Lung (tissue), 12 donors: ENCODE measurements around the gene EPHA6. TPM values are rescaled to one million over a fixed set of nuclear protein-coding genes. Genes with fewer than 3 reads are reported as not detected.

Experiments
- ATAC-seq: fragments of 200-7000 bp; cut with Tn5 transposase; one replicate; pipeline ENCODE4 v1.9.1; 2020; ENCODE audit warnings: moderate number of reproducible peaks; ENCODE audit not compliant: insufficient read depth, low FRiP score
- DNase-seq, 3 donors: peaks; one replicate each; pipeline ENCODE4 v3.0.0-alpha.2; 2013 to 2017
- H3K27ac ChIP-seq, 2 donors: one replicate each; pipeline ENCODE4 v1.5.1; 2013; ENCODE audit warnings: mild to moderate bottlenecking in 2 of 2, moderate library complexity in 2 of 2, control low read depth in 1 of 2, inconsistent platforms in 1 of 2, low read depth in 1 of 2, low read length in 1 of 2
- H3K27me3 ChIP-seq, 3 donors: one replicate each; pipeline ENCODE4 v1.5.1; 2013; ENCODE audit warnings: low read length in 2 of 3; ENCODE audit not compliant: control insufficient read depth in 3 of 3, insufficient read depth in 3 of 3
- H3K36me3 ChIP-seq, 4 donors: one replicate each; pipeline ENCODE4 v1.5.1; 2013; ENCODE audit warnings: low read length in 4 of 4, mild to moderate bottlenecking in 1 of 4, moderate library complexity in 1 of 4; ENCODE audit not compliant: control insufficient read depth in 4 of 4, insufficient read depth in 4 of 4
- H3K4me1 ChIP-seq, 5 donors: one replicate each; pipeline ENCODE4 v1.5.1; 2013; ENCODE audit warnings: low read length in 5 of 5, mild to moderate bottlenecking in 2 of 5, moderate library complexity in 1 of 5; ENCODE audit not compliant: control insufficient read depth in 5 of 5, insufficient read depth in 5 of 5
- H3K4me3 ChIP-seq: one replicate; pipeline ENCODE4 v1.5.1; 2013; ENCODE audit warnings: mild to moderate bottlenecking, control low read depth, moderate library complexity
- H3K9ac ChIP-seq, 2 donors: one replicate each; pipeline ENCODE4 v1.5.1; 2013; ENCODE audit warnings: low read length in 2 of 2, control low read depth in 1 of 2; ENCODE audit not compliant: insufficient read depth in 1 of 2
- H3K9me3 ChIP-seq, 4 donors: one replicate each; pipeline ENCODE4 v1.5.1; 2013; ENCODE audit warnings: low read length in 3 of 4, mild to moderate bottlenecking in 1 of 4, moderate library complexity in 1 of 4; ENCODE audit not compliant: control insufficient read depth in 4 of 4, insufficient read depth in 3 of 4
- WGBS, 2 donors: extraction: QIAGEN DNeasy Blood & Tissue Kit; methylation state at CpG; one replicate each; pipeline ENCODE4 v1.1.7; 2013; 5-methylcytosine and 5-hydroxymethylcytosine counted together
- polyA plus RNA-seq, 2 donors: library from polyadenylated mRNA; stranded (reverse); fragments of 200-250 nt; gene quantifications; one replicate each; pipeline ENCODE4 v1.2.1, GENCODE V29; 2013
- total RNA-seq, 2 donors: library from RNA; depleted of rRNA in 1 of 2; stranded (reverse); fragments of >200 nt in 1 of 2; gene quantifications; one replicate each; pipeline ENCODE4 v1.2.1, GENCODE V29; 2014 to 2021
- TF ChIP-seq, protein P1 (sequence below): IDR thresholded peaks from 2 replicates; pipeline ENCODE4 v1.5.1; 2012; ENCODE audit warnings: mild to moderate bottlenecking; ENCODE audit errors: control extremely low read depth, extremely low read depth
- donor health status: control.
- donor health status: control.
- donor health status: Bipolar disorder and iron deficiency.
- donor health status: healthy.
- donor health status: DM: yes; HTN: yes; CAD: no.

The EPHA6 gene
- total and polyA plus RNA-seq, 4 donors, result 0.31 to 1.3 TPM; not detected in 2

DNA sequence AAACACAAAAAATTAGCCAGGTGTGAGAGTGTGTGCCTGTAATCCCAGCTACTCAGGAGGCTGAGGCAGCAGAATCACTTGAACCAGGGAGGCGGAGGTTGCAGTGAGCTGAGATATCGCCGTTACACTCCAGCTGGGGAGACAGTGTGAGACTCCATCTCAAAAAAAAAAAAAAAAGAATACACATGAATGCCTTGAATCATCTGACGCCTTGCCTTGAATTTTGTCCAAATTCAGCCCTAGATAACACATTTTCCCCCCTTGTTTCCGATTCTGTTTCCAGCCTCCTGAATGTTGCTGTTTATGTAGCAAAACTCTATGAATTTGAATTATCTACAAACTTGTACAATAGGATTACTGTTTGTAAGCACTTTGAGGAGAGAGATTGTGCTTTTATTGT lies 851.5 kb downstream of the EPHA6 start:
- TF ChIP-seq, protein P1, sequence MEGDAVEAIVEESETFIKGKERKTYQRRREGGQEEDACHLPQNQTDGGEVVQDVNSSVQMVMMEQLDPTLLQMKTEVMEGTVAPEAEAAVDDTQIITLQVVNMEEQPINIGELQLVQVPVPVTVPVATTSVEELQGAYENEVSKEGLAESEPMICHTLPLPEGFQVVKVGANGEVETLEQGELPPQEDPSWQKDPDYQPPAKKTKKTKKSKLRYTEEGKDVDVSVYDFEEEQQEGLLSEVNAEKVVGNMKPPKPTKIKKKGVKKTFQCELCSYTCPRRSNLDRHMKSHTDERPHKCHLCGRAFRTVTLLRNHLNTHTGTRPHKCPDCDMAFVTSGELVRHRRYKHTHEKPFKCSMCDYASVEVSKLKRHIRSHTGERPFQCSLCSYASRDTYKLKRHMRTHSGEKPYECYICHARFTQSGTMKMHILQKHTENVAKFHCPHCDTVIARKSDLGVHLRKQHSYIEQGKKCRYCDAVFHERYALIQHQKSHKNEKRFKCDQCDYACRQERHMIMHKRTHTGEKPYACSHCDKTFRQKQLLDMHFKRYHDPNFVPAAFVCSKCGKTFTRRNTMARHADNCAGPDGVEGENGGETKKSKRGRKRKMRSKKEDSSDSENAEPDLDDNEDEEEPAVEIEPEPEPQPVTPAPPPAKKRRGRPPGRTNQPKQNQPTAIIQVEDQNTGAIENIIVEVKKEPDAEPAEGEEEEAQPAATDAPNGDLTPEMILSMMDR, result no peak
- 83 to 91% methylated on average over 5 of the region's 5 CpGs for WGBS, 2 donors
- Histone ChIP-seq H3K9ac (no peak overlapping the region), H3K27me3 (no peaks in the 10 kb centered on the region), H3K4me1 (no peaks in the 10 kb centered on the region), H3K27ac (no peak overlapping the region), H3K36me3 (no peaks in the 10 kb centered on the region), H3K4me3 (no peak overlapping the region), H3K9me3 (no peaks in the 10 kb centered on the region)
- DNase-seq (peak in 2 of 3 donors; percentile 42 to 60), ATAC-seq (no peak)

GRCh38 chr3:97670952-97671351 lies 856.6 kb downstream of the EPHA6 start:
- no peaks in the 10 kb centered on the region for H3K36me3 ChIP-seq
- TF ChIP-seq, protein P1, result no peak
- ATAC-seq, result no peak

DNA sequence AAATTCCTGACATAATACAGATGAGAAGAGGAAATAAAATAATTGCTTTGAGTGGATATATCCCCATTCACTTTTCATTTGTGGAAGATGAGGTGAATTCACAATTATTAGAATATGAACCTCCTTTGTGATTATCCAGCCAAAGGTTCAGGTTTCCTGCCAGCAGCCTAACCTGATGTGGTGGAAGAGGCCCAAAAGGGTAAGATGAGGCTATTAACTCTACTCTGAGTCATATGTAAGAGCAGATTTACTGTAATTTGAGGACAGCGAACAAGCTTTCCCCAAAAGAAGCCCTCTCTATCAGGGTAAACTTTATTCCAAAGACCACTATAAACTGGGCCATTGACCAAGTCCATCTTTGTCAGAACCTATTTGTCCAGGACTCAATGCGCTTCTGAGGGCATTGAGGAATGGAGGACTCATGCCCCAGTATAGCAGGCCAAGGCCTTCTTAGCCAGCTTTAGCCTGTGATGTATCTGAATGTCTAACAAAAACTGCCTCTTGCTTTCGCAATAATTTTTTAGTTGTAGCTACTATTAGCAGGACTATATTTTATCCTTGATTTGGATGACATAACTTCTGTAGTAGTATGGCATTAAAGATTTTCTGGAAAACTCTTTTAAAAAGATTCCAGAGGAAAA lies 859.1 kb downstream of the EPHA6 start:
- H3K9ac ChIP-seq, result no peak overlapping the region
- no peaks in the 10 kb centered on the region for H3K9me3 ChIP-seq
- H3K4me3 ChIP-seq, result no peak overlapping the region
- WGBS, 2 donors, result 92 to 93% methylated on average over 3 of the region's 3 CpGs
- TF ChIP-seq, protein P1, result no peak
- H3K36me3 ChIP-seq, result no peaks in the 10 kb centered on the region
- DNase-seq (no peak), ATAC-seq (no peak)
- no peak overlapping the region for H3K27ac ChIP-seq
- H3K27me3 ChIP-seq, result no peaks in the 10 kb centered on the region
- no peaks in the 10 kb centered on the region for H3K4me1 ChIP-seq

More at GRCh38 chr3:97670952-97671351, 856.6 kb downstream of the EPHA6 start:
- Histone ChIP-seq H3K27ac (no peak overlapping the region), H3K9me3 (no peaks in the 10 kb centered on the region), H3K4me3 (no peak overlapping the region), H3K27me3 (no peaks in the 10 kb centered on the region), H3K4me1 (no peaks in the 10 kb centered on the region), H3K9ac (no peak overlapping the region)
- DNase-seq, result no peak
- 92% methylated on average over 4 of the region's 4 CpGs for WGBS, 2 donors

- H3K36me3 ChIP-seq, result no peaks in the 10 kb centered on the region
- no peak for ATAC-seq
- TF ChIP-seq, protein P1, result no peak
- no peak overlapping the region for H3K27ac ChIP-seq
- no peaks in the 10 kb centered on the region for H3K4me1 ChIP-seq
- no peak overlapping the region for H3K9ac ChIP-seq
- 72 to 79% methylated on average over 2 of the region's 2 CpGs for WGBS, 2 donors
- DNase-seq, result no peak
- no peak overlapping the region for H3K4me3 ChIP-seq
- no peaks in the 10 kb centered on the region for H3K9me3 ChIP-seq
- no peaks in the 10 kb centered on the region for H3K27me3 ChIP-seq
Measured at GRCh38 chr3:97674461-97674860, 860.1 kb downstream of the EPHA6 start.
